HG03135 (cell line): Measurements from ENCODE around the gene ASB6.
"Not testable (repeated sequence)": the region's sequence is repeated elsewhere in the genome, so short reads cannot be mapped to it uniquely, and the experiment has no call there.

Experiments
- ATAC-seq: cut with Tn5 transposase; IDR thresholded peaks from one replicate; pipeline ENCODE4 v1.9.1; 2021; ENCODE audit warnings: mild to moderate bottlenecking, moderate library complexity; ENCODE audit not compliant: unreplicated experiment

The ASB6 gene

GRCh38 chr9:129667850-129668249 lies 25.9 kb upstream of the ASB6 start:
- ATAC-seq: no peak

- no peak for ATAC-seq
Measured at GRCh38 chr9:129667378-129667777, 25.4 kb upstream of the ASB6 start.

- ATAC-seq: no peak
Measured at GRCh38 chr9:129666575-129666974, 24.6 kb upstream of the ASB6 start.

GRCh38 chr9:129665814-129666520 lies 24.0 kb upstream of the ASB6 start:
- no peak for ATAC-seq

- ATAC-seq: no peak
Measured at GRCh38 chr9:129665389-129665775, 23.4 kb upstream of the ASB6 start, which contains the start of gene PRRX2. Gene PRRX2 (plus strand): TSS chr9:129665647. CDS start chr9:129665868, 221 bp downstream.

- no peak for ATAC-seq
Measured at GRCh38 chr9:129664746-129665388, 22.9 kb upstream of the ASB6 start.

GRCh38 chr9:129662239-129662638 lies 20.3 kb upstream of the ASB6 start:
- ATAC-seq: not testable (repeated sequence)

- ATAC-seq: no peak
Measured at GRCh38 chr9:129661029-129661428, 19.1 kb upstream of the ASB6 start.

- ATAC-seq: no peak
Measured at GRCh38 chr9:129656795-129657390, 14.9 kb upstream of the ASB6 start.

- no peak for ATAC-seq
Measured at GRCh38 chr9:129655696-129656095, 13.7 kb upstream of the ASB6 start.

GRCh38 chr9:129655154-129655553 lies 13.2 kb upstream of the ASB6 start:
- no peak for ATAC-seq

- no peak for ATAC-seq
Measured at GRCh38 chr9:129654554-129655040, 12.6 kb upstream of the ASB6 start.

- ATAC-seq: no peak
Measured at GRCh38 chr9:129653823-129654553, 12.0 kb upstream of the ASB6 start.

GRCh38 chr9:129650680-129651235 lies 8.8 kb upstream of the ASB6 start:
- no peak for ATAC-seq

- no peak for ATAC-seq
Measured at GRCh38 chr9:129649726-129650679, 8.1 kb upstream of the ASB6 start.

- no peak for ATAC-seq
Measured at GRCh38 chr9:129648764-129649115, 6.8 kb upstream of the ASB6 start.

- no peak for ATAC-seq
Measured at GRCh38 chr9:129648092-129648763, 6.3 kb upstream of the ASB6 start.

GRCh38 chr9:129647635-129648034 lies 5.7 kb upstream of the ASB6 start:
- ATAC-seq: no peak

GRCh38 chr9:129646654-129647053 lies 4.7 kb upstream of the ASB6 start:
- no peak for ATAC-seq
